ENCODE results near the gene PIP5KL1.

PIP5KL1 gene

GRCh38 chr9:127874301-127875221 lies 56.0 kb downstream of the PIP5KL1 start:
- no peak for TF ChIP-seq CTCF (IDR thresholded peaks at IDR 0.05; ENCODE audit: low read depth, low read length, missing control alignments)
- no peak for DNase-seq (ENCODE audit: extremely low read depth, low read depth)
- no peak overlapping the region for H3K4me3 ChIP-seq (replicated peaks; ENCODE audit: low read depth, low read length)

GRCh38 chr9:127873886-127874285 lies 56.7 kb downstream of the PIP5KL1 start:
- no peak for TF ChIP-seq CTCF (IDR thresholded peaks at IDR 0.05; ENCODE audit: low read depth, low read length, missing control alignments)
- DNase-seq (ENCODE audit: extremely low read depth, low read depth): no peak

GRCh38 chr9:127873223-127873691 lies 57.3 kb downstream of the PIP5KL1 start:
- no peak overlapping the region for H3K4me3 ChIP-seq (replicated peaks; ENCODE audit: low read depth, low read length)
- no peak for DNase-seq (ENCODE audit: extremely low read depth, low read depth)
- no peak for TF ChIP-seq CTCF (IDR thresholded peaks at IDR 0.05; ENCODE audit: low read depth, low read length, missing control alignments)

More at GRCh38 chr9:127873886-127874285, 56.7 kb downstream of the PIP5KL1 start:
- no peak overlapping the region for H3K4me3 ChIP-seq (replicated peaks; ENCODE audit: low read depth, low read length)

- TF ChIP-seq CTCF (IDR thresholded peaks at IDR 0.05; ENCODE audit: low read depth, low read length, missing control alignments): no peak
- no peak overlapping the region for H3K4me3 ChIP-seq (replicated peaks; ENCODE audit: low read depth, low read length)
- DNase-seq (ENCODE audit: extremely low read depth, low read depth): no peak
These were observed 58.0 kb downstream of the PIP5KL1 start for GRCh38 chr9:127872369-127873222.

GRCh38 chr9:127871531-127871930 lies 59.0 kb downstream of the PIP5KL1 start:
- no peak overlapping the region for H3K4me3 ChIP-seq (replicated peaks; ENCODE audit: low read depth, low read length)
- DNase-seq (ENCODE audit: extremely low read depth, low read depth): no peak
- no peak for TF ChIP-seq CTCF (IDR thresholded peaks at IDR 0.05; ENCODE audit: low read depth, low read length, missing control alignments)

GRCh38 chr9:127870887-127871286 lies 59.7 kb downstream of the PIP5KL1 start:
- H3K4me3 ChIP-seq (replicated peaks; ENCODE audit: low read depth, low read length): no peak overlapping the region
- TF ChIP-seq CTCF (IDR thresholded peaks at IDR 0.05; ENCODE audit: low read depth, low read length, missing control alignments): no peak
- no peak for DNase-seq (ENCODE audit: extremely low read depth, low read depth)

Measured in HFF-Myc (cell line).